ENCODE results near the gene PFN1. TPM values are rescaled to one million over a fixed set of nuclear protein-coding genes. Genes with fewer than 3 reads are reported as not detected.

The PFN1 gene
- total and polyA plus RNA-seq, 9 of the 15 experiments (the other 6 are each of a cell fraction or from before 2014, with no cell fraction given), result 60.5 to 1,479 (median 456) TPM

DNA sequence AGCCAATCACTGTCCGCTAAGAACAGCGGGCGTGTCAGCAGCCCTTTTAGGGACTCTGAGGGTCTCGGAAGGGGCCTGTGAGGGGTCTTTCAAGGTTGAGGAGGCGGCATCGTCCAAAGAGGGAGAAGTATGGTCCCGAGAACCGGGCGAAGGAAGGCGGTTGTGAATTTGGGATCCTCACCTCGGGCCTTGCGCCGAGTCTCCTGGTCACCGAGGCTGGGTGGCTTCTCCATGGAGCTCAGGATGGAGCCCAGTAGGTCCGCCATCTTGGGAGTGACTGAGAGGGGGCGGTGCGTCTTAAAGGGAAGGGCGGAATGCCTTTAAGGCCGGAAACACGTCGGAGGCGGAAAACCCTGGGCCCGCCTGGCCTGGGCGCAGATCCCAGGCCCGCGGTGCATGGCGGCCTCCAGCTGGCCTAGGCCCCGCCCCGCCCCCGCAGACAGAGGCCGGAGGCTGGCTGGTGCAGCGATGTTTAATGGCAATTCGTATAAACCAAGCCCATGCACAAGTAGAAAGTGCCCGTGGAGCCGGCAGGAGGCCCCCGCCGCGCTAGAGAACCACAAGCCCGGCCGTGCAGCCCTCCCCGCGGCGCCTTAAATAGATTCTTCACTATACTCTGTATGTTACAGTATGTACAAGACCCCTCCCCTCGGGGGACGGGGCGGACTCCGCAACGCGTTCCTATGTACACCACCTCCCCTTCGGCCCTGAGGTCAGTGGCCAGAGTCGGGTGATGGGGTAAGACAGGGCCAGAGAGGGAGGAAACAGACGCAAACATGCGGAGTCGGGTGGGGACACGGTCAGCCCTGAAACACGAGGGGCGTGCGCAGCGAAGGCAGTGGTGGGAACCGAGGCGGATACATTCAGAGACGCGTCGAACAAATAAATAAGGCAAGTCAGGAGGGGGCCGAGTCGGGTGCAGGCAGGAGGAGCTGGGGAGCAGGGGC, 19.5 kb upstream of the PFN1 start, which contains the start of gene SPAG7 (continued):
- TF ChIP-seq RBM25 (IDR thresholded peaks at IDR 0.05; ENCODE audit: low read depth, low read length, severe bottlenecking) (no peak), SMARCA5 (IDR thresholded peaks at IDR 0.05) (no peak), HCFC1 (IDR thresholded peaks at IDR 0.05; ENCODE audit: low read depth, low read length) (peak; percentile 55; the same call in 1 of the 2 replicates), ZNF324 (CRISPR knock-in tag; IDR thresholded peaks at IDR 0.05) (no peak), TEAD2 (tag; IDR thresholded peaks at IDR 0.05) (no peak), SREBF1 (IDR thresholded peaks at IDR 0.05; ENCODE audit: borderline replicate concordance, low read depth, low read length) (no peak), PCBP1 (IDR thresholded peaks at IDR 0.05; ENCODE audit: low read depth, low read length, poor library complexity, severe bottlenecking) (no peak), RBM17 (IDR thresholded peaks at IDR 0.05; ENCODE audit: borderline replicate concordance, low read depth, low read length) (no peak), POLR2H (tag; IDR thresholded peaks at IDR 0.05; ENCODE audit: low read depth) (peak; percentile 75), EGR1 (conservative IDR thresholded peaks at IDR 0.05) (peak; percentile 92), SMARCA4 (IDR thresholded peaks at IDR 0.05) (no peak), NFATC3 (IDR thresholded peaks at IDR 0.05) (no peak), SAFB2 (IDR thresholded peaks at IDR 0.05; ENCODE audit: borderline replicate concordance, low read depth, low read length, severe bottlenecking) (no peak), ELF1 (tag; IDR thresholded peaks at IDR 0.05) (no peak), CREBBP (IDR thresholded peaks at IDR 0.05; ENCODE audit: low read depth, low read length) (no peak), ZNF121 (CRISPR knock-in tag; conservative IDR thresholded peaks at IDR 0.05) (no peak), ETV6 (IDR thresholded peaks at IDR 0.05; ENCODE audit: borderline replicate concordance in 1 of 2, low read depth in 2 of 2, low read length in 1 of 2) (no peak; a peak in 1 of 4 replicates), ETV6 (CRISPR knock-in tag; IDR thresholded peaks at IDR 0.05; ENCODE audit: borderline replicate concordance) (0 out of 2 replicates have a peak, but pooled peaks have one; percentile 29), CHD2 (IDR thresholded peaks at IDR 0.05; ENCODE audit: low read depth, low read length) (no peak)
- TF ChIP-seq, protein P1, sequence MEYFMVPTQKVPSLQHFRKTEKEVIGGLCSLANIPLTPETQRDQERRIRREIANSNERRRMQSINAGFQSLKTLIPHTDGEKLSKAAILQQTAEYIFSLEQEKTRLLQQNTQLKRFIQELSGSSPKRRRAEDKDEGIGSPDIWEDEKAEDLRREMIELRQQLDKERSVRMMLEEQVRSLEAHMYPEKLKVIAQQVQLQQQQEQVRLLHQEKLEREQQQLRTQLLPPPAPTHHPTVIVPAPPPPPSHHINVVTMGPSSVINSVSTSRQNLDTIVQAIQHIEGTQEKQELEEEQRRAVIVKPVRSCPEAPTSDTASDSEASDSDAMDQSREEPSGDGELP (CRISPR knock-in tag; IDR thresholded peaks at IDR 0.05; ENCODE audit: borderline replicate concordance), result peak; percentile 99
- TF ChIP-seq, protein P2, sequence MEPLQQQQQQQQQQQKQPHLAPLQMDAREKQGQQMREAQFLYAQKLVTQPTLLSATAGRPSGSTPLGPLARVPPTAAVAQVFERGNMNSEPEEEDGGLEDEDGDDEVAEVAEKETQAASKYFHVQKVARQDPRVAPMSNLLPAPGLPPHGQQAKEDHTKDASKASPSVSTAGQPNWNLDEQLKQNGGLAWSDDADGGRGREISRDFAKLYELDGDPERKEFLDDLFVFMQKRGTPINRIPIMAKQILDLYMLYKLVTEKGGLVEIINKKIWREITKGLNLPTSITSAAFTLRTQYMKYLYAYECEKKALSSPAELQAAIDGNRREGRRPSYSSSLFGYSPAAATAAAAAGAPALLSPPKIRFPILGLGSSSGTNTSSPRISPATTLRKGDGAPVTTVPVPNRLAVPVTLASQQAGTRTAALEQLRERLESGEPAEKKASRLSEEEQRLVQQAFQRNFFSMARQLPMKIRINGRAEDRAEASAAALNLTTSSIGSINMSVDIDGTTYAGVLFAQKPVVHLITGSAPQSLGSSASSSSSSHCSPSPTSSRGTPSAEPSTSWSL (CRISPR knock-in tag; IDR thresholded peaks at IDR 0.05; ENCODE audit: borderline replicate concordance), result no peak
- TF ChIP-seq, protein P3, sequence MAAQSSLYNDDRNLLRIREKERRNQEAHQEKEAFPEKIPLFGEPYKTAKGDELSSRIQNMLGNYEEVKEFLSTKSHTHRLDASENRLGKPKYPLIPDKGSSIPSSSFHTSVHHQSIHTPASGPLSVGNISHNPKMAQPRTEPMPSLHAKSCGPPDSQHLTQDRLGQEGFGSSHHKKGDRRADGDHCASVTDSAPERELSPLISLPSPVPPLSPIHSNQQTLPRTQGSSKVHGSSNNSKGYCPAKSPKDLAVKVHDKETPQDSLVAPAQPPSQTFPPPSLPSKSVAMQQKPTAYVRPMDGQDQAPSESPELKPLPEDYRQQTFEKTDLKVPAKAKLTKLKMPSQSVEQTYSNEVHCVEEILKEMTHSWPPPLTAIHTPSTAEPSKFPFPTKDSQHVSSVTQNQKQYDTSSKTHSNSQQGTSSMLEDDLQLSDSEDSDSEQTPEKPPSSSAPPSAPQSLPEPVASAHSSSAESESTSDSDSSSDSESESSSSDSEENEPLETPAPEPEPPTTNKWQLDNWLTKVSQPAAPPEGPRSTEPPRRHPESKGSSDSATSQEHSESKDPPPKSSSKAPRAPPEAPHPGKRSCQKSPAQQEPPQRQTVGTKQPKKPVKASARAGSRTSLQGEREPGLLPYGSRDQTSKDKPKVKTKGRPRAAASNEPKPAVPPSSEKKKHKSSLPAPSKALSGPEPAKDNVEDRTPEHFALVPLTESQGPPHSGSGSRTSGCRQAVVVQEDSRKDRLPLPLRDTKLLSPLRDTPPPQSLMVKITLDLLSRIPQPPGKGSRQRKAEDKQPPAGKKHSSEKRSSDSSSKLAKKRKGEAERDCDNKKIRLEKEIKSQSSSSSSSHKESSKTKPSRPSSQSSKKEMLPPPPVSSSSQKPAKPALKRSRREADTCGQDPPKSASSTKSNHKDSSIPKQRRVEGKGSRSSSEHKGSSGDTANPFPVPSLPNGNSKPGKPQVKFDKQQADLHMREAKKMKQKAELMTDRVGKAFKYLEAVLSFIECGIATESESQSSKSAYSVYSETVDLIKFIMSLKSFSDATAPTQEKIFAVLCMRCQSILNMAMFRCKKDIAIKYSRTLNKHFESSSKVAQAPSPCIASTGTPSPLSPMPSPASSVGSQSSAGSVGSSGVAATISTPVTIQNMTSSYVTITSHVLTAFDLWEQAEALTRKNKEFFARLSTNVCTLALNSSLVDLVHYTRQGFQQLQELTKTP (IDR thresholded peaks at IDR 0.05; ENCODE audit: low read depth in 1 of 2, partially characterized antibody in 2 of 2), result peak in 1 of 2 experiments; percentile 51
